Lower lobe of right lung (tissue), 2 donors: ENCODE data around the gene FNDC5. TPM values are rescaled to one million over a fixed set of nuclear protein-coding genes. Genes with fewer than 3 reads are reported as not detected.
A peak's percentile ranks its signal among the peaks of the same experiment; 100 is the strongest.

Source experiments
- ATAC-seq, 2 donors: fragments of 200-7000 bp; cut with Tn5 transposase; one replicate each; pipeline ENCODE4 v1.9.1; 2020 to 2022; ENCODE audit warnings: mild to moderate bottlenecking in 2 of 2, moderate library complexity in 2 of 2
- DNase-seq: peaks from one replicate; pipeline ENCODE4 v3.0.0-alpha.2; 2020
- H3K27ac ChIP-seq: fragments of 200-600 bp; one replicate; pipeline ENCODE4 v1.8.0; 2022
- H3K27me3 ChIP-seq: fragments of 200-600 bp; one replicate; pipeline ENCODE4 v1.8.0; 2022; ENCODE audit warnings: low read depth
- H3K36me3 ChIP-seq: fragments of 200-600 bp; one replicate; pipeline ENCODE4 v1.8.0; 2022; ENCODE audit warnings: mild to moderate bottlenecking
- H3K4me1 ChIP-seq: fragments of 200-600 bp; one replicate; pipeline ENCODE4 v1.8.0; 2022
- H3K4me3 ChIP-seq: fragments of 200-600 bp; one replicate; pipeline ENCODE4 v1.8.0; 2022; ENCODE audit warnings: mild to moderate bottlenecking
- H3K9me3 ChIP-seq: fragments of 200-600 bp; one replicate; pipeline ENCODE4 v1.8.0; 2022
- CTCF ChIP-seq: fragments of 200-600 bp; IDR thresholded peaks from one replicate; pipeline ENCODE4 v1.8.0; 2022; ENCODE audit warnings: antibody characterized with exemption, mild to moderate bottlenecking
- intact Hi-C: fragments of 100-400 bp; cut with DNase I; formaldehyde crosslinking; loops from one replicate; pipeline ENCODE4 v1.11.0; 2022
- long read RNA-seq: library from polyadenylated mRNA; unstranded; transcript quantifications from one replicate; pipeline ENCODE4 v2.0.0, GENCODE V29; 2021
- total RNA-seq: library from RNA; stranded (reverse); fragmentation: NEBNext Ultra II Directional; extraction: Animal tissue kit (Norgen Biotek cat#: 25700); gene quantifications from one replicate; pipeline ENCODE4 v1.2.1, GENCODE V29; 2021
- donor health status: DM: no; HTN: yes; CAD: no; lungs with severe emphysema.

The FNDC5 gene
- total RNA-seq: 0.65 TPM
- long read RNA-seq, partial matches to known transcripts: 2 of 4 reads
- long read RNA-seq, other reads (novel, unspliced or antisense): 2 of 4 reads

DNA sequence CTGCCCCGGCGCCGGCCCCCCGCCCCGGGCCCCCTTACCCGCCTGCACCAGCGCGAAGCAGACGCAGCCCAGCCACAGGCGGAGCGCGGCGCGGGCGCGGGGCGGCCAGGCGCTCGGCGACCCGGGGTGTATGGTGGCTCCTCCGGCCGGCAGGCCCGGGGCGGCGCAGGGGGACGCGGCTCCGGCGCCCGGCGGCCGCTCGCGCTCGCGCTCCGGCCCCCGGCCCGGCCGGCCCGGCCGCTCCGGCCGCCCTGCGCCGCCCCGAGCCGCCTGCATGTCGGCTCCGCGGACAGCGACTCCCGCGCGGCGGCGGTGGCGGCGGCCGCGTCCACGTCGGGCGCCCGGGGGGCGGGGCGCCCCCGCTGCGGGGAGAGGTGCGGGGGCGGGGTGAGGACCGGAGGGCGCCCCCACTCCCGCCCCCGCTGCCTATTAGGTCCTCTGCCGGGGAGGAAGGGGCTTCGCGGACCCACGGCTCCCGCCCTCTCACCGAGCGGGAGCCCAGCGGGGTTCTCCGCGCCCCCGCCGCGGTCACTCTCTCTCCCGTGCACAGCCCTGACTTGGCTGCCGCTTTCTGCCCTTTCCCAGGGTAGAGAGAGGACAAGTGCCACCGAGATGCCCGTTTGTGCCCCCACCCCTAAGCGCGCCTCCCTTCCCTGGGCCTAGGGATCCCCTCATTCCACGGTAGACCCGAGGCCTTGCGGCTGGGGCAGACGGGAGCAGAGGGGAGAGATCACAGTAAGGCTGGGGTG lies at the start of gene FNDC5:
FNDC5 (minus strand) TSS at position 298 of the 749 bp plus-strand sequence.
- H3K27ac ChIP-seq: no peak within 1 kb of the TSS
- H3K36me3 ChIP-seq: no peaks in the 10 kb centered on the region
- peak within 1 kb of the TSS; percentile 43 for H3K4me3 ChIP-seq
- intact Hi-C loops: no loop called here
- no peaks in the 10 kb centered on the region for H3K9me3 ChIP-seq
- peak; percentile 37 to 46 for ATAC-seq
- peaks cover 34% of the 10 kb centered on the region for H3K27me3 ChIP-seq
- TF ChIP-seq CTCF: no peak
- DNase-seq: no peak
- H3K4me1 ChIP-seq: peaks cover 17% of the 10 kb centered on the region

DNA sequence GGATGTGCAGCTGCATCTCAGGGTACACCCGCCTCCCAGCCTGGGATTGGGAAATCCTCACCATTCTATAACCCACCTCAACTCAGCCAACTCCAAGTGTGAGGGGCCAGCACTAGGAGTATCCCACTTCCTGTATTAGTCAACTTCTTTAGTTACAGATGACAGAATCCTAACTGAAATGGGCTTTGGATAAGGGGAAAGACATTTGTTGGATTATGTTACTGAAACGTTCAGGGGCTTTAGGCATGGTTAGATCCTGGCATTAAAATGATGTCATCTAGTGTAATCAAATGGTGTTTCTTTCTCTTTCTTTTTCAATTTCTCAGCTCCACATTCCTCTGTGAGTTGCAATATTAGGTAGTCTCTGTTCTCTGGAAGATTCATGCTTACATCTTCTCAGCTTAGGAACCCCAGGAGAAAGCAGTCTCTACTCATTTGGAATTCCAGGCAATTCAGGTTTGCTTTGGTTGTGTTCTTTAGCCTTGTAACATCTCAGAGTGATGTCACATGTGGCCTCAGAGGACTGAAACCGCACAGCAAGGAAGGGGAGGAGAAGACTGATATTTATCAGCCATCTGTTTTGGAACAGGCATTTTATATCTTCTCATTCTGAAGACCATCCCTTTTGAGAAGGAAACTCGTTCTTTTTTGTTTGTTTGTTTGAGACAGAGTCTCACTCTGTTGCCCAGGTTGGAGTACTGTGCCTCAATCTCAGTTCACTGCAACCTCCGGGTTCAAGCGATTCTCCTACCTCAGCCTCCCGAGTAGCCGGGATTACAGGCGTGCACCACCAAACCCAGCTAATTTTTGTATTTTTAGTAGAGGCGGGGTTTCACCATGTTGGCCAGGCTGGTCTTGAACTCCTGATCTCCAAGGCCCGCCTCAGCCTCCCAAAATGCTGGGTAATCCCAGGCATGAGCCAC lies 49.4 kb upstream of the FNDC5 start:
- intact Hi-C loops: no loop called here
- no peak for ATAC-seq

GRCh38 chr1:32918179-32918578 lies 47.5 kb upstream of the FNDC5 start:
- Histone ChIP-seq H3K27me3 (peaks cover 17% of the 10 kb centered on the region), H3K36me3 (no peaks in the 10 kb centered on the region), H3K4me3 (no peak overlapping the region), H3K9me3 (no peaks in the 10 kb centered on the region), H3K27ac (no peak overlapping the region), H3K4me1 (no peaks in the 10 kb centered on the region)
- intact Hi-C loops: no loop called here
- DNase-seq: no peak
- TF ChIP-seq CTCF: no peak
- ATAC-seq: no peak

More for the DNA sequence above, 49.4 kb upstream of the FNDC5 start:
- no peaks in the 10 kb centered on the region for H3K36me3 ChIP-seq
- TF ChIP-seq CTCF: no peak
- peaks cover 5% of the 10 kb centered on the region for H3K4me1 ChIP-seq
- no peak for DNase-seq
- no peak overlapping the region for H3K4me3 ChIP-seq
- peaks cover 31% of the 10 kb centered on the region for H3K27me3 ChIP-seq
- no peaks in the 10 kb centered on the region for H3K9me3 ChIP-seq
- H3K27ac ChIP-seq: no peak overlapping the region

- ATAC-seq (no peak), DNase-seq (no peak)
- no peaks in the 10 kb centered on the region for H3K9me3 ChIP-seq
- H3K36me3 ChIP-seq: no peaks in the 10 kb centered on the region
- H3K4me3 ChIP-seq: no peak overlapping the region
- intact Hi-C loops: no loop called here
- no peak overlapping the region for H3K27ac ChIP-seq
- no peak for TF ChIP-seq CTCF
- H3K27me3 ChIP-seq: peaks cover 12% of the 10 kb centered on the region
- H3K4me1 ChIP-seq: no peaks in the 10 kb centered on the region
These were observed 46.8 kb upstream of the FNDC5 start for GRCh38 chr1:32917521-32917920.

GRCh38 chr1:32915766-32916706 lies 45.3 kb upstream of the FNDC5 start:
- no peaks in the 10 kb centered on the region for H3K36me3 ChIP-seq
- no peak overlapping the region for H3K27ac ChIP-seq
- H3K9me3 ChIP-seq: no peaks in the 10 kb centered on the region
- no peak for ATAC-seq
- DNase-seq: no peak
- peaks cover 8% of the 10 kb centered on the region for H3K27me3 ChIP-seq
- intact Hi-C loops: no loop called here
- H3K4me1 ChIP-seq: no peaks in the 10 kb centered on the region
- H3K4me3 ChIP-seq: no peak overlapping the region
- no peak for TF ChIP-seq CTCF
